Panc1 (cell line): ENCODE measurements around the gene KIF24. TPM values are rescaled to one million over a fixed set of nuclear protein-coding genes. Genes with fewer than 3 reads are reported as not detected.

Source experiments
- ATAC-seq: fragments of 200-7000 bp; cut with Tn5 transposase; 2 replicates; pipeline ENCODE4 v1.9.1; 2020; ENCODE audit warnings: mild to moderate bottlenecking, moderate library complexity
- BruUV-seq: library from RNA; stranded (reverse); fragments of 400-500 nt; replicated peaks from 2 replicates; lab custom pipeline; 2021; lab: Mats Ljungman, UMichigan
- CTCF ChIA-PET: fragments of 300-600 bp; sonication (Branson Sonifier 250); formaldehyde crosslinking; loops from one replicate; lab custom pipeline; 2022; ENCODE audit warnings: antibody characterized with exemption; lab: Charles Lee
- POLR2A ChIA-PET: fragments of 300-600 bp; sonication (Branson Sonifier 250); formaldehyde crosslinking; loops from one replicate; lab custom pipeline; 2022; ENCODE audit warnings: antibody characterized with exemption; lab: Charles Lee
- DNase-seq: peaks from one replicate; pipeline ENCODE4 v3.0.0-alpha.2; 2010; ENCODE audit warnings: low read depth, low spot score
- H3K27ac ChIP-seq: 2 replicates; pipeline ENCODE4 v1.5.1; 2011; ENCODE audit warnings: mild to moderate bottlenecking, low read length, inconsistent platforms
- H3K27me3 ChIP-seq: fragments of 200-500 bp; sonication (Bioruptor generic); 2 replicates; pipeline ENCODE4 v1.6.0; 2014; ENCODE audit warnings: low read length, inconsistent platforms; ENCODE audit not compliant: control insufficient read depth, insufficient read depth
- H3K36me3 ChIP-seq: fragments of 200-500 bp; sonication (Bioruptor generic); 2 replicates; pipeline ENCODE4 v1.5.1; 2014; ENCODE audit warnings: inconsistent platforms, mild to moderate bottlenecking, low read length, moderate library complexity; ENCODE audit not compliant: control insufficient read depth, insufficient read depth
- H3K4me1 ChIP-seq: 2 replicates; pipeline ENCODE4 v1.5.1; 2011; ENCODE audit warnings: inconsistent platforms, mild to moderate bottlenecking, low read length, moderate library complexity; ENCODE audit not compliant: control insufficient read depth, insufficient read depth
- H3K4me3 ChIP-seq, 2 experiments: 2 replicates each; pipeline ENCODE4 v1.5.1; 2011 to 2012; ENCODE audit warnings: low read depth in 2 of 2, low read length in 2 of 2, mild to moderate bottlenecking in 2 of 2, inconsistent platforms in 1 of 2, moderate library complexity in 1 of 2
- H3K9me3 ChIP-seq: fragments of 200-500 bp; sonication (Bioruptor generic); 2 replicates; pipeline ENCODE4 v1.5.1; 2014; ENCODE audit warnings: low read depth, mild to moderate bottlenecking, inconsistent platforms, low read length, moderate library complexity; ENCODE audit not compliant: control insufficient read depth, insufficient read depth
- CTCF ChIP-seq: fragments of 450-650 bp; IDR thresholded peaks from 2 replicates; pipeline ENCODE4 v1.5.1; 2017; ENCODE audit warnings: mild to moderate bottlenecking
- POLR2AphosphoS5 ChIP-seq: IDR thresholded peaks from 2 replicates; pipeline ENCODE4 v1.6.1; 2012; ENCODE audit warnings: mild to moderate bottlenecking, low read depth, low read length, moderate library complexity
- REST ChIP-seq, 2 experiments: IDR thresholded peaks; 2 replicates each; pipeline ENCODE4 v1.6.1; 2011 to 2012; ENCODE audit warnings: low read depth in 2 of 2, control low read depth in 1 of 2, low read length in 1 of 2, mild to moderate bottlenecking in 1 of 2, moderate library complexity in 1 of 2; ENCODE audit not compliant: insufficient read depth in 1 of 2
- SIN3A ChIP-seq: IDR thresholded peaks from 2 replicates; pipeline ENCODE4 v1.6.1; 2012; ENCODE audit warnings: low read depth, mild to moderate bottlenecking, low read length, moderate library complexity, borderline replicate concordance; ENCODE audit not compliant: insufficient read depth
- TCF7L2 ChIP-seq: IDR thresholded peaks from 2 replicates; pipeline ENCODE4 v1.6.1; 2011; ENCODE audit warnings: mild to moderate bottlenecking, low read depth, low read length, inconsistent platforms
- in situ Hi-C: cut with HindIII; loops from 2 replicates; pipeline ENCODE4 v1.10.0; 2016; ENCODE audit warnings: low sequenced_read_pairs, low pct_unique_long_range_greater_than_20kb
- intact Hi-C: fragments of 100-400 bp; cut with micrococcal nuclease; formaldehyde crosslinking; loops from one replicate; pipeline ENCODE4 v1.10.0; 2022; ENCODE audit not compliant: unreplicated experiment
- total RNA-seq: library from RNA; stranded (reverse); gene quantifications from one replicate; pipeline ENCODE4 v1.2.1, GENCODE V29; 2021; ENCODE audit not compliant: unreplicated experiment

KIF24 gene
- total RNA-seq, 1 experiment from 2014 or later, result 7.2 TPM

- intact Hi-C loops (no loop called here), in situ Hi-C loops (no loop called here)
- no peaks in the 10 kb centered on the region for H3K9me3 ChIP-seq
- ATAC-seq, result no peak
- H3K27me3 ChIP-seq, result no peaks in the 10 kb centered on the region
- no peak for DNase-seq
- H3K27ac ChIP-seq, result no peak overlapping the region
- no TSS peak for BruUV-seq
- TF ChIP-seq CTCF (no peak), REST (IDR thresholded peaks at IDR 0.05; ENCODE audit: insufficient read depth in 1 of 2, low read depth in 2 of 2, low read length in 1 of 2) (no peak), POLR2AphosphoS5 (no peak), SIN3A (no peak), TCF7L2 (no peak)
- no peaks in the 10 kb centered on the region for H3K36me3 ChIP-seq
- no peak overlapping the region for H3K4me3 ChIP-seq
- no peaks in the 10 kb centered on the region for H3K4me1 ChIP-seq
- CTCF ChIA-PET, result no interaction called here
- POLR2A ChIA-PET, result interaction anchor here (0.5 to 0.6 kb wide), 2 partner anchors 34 to 248 kb away, joined by 3 read pairs; no protein-coding TSS in a partner anchor
Observed at GRCh38 chr9:34321451-34321850, 7.6 kb downstream of the KIF24 start.

- BruUV-seq, result no TSS peak
- POLR2A ChIA-PET, result no interaction called here
- DNase-seq, result no peak
- Histone ChIP-seq H3K27me3 (no peaks in the 10 kb centered on the region), H3K4me3 (no peak overlapping the region), H3K36me3 (no peaks in the 10 kb centered on the region), H3K27ac (no peak overlapping the region), H3K4me1 (no peaks in the 10 kb centered on the region), H3K9me3 (no peaks in the 10 kb centered on the region)
- intact Hi-C loops, result no loop called here
- CTCF ChIA-PET, result interaction anchor here (0.9 kb wide), 1 partner anchor 64 kb away, joined by 3 read pairs; no protein-coding TSS in a partner anchor
- TF ChIP-seq CTCF (no peak), REST (IDR thresholded peaks at IDR 0.05; ENCODE audit: insufficient read depth in 1 of 2, low read depth in 2 of 2, low read length in 1 of 2) (no peak), SIN3A (no peak), POLR2AphosphoS5 (no peak), TCF7L2 (no peak)
- in situ Hi-C loops, result no loop called here
- 0 out of 2 replicates have a peak, but pooled peaks have one; percentile 12 for ATAC-seq
Observed at GRCh38 chr9:34318163-34318790, 10.8 kb downstream of the KIF24 start.
